ENCODE data around the gene LRIT2. TPM values are rescaled to one million over a fixed set of nuclear protein-coding genes. Genes with fewer than 3 reads are reported as not detected.

The LRIT2 gene
- total and polyA plus RNA-seq, 12 donors: not detected

DNA sequence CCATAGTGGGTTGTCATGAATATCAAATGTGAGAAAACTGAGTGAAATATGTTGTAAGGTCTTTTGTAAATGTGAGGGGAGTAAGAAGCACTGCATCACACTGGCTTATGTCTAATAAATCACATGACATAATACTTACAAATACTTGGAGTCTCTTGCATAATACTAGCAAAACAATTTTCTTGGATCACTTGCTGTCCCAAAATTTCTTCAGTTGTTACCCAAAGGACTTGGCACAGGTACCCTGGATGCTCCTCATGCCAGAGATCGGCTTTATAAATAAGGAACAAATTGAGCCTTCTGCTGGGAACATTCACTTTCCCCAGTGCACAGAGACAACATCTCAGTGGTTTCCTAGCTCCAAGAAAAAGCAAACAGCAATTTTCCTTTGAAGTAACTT is 5.0 kb upstream of the LRIT2 start:
- peak in 1 of 8 donors; percentile 20 for ATAC-seq
- no peak overlapping the region for H3K4me3 ChIP-seq
- 78 to 97% methylated on average over 1 of the region's 1 CpG for WGBS, 2 donors

DNA sequence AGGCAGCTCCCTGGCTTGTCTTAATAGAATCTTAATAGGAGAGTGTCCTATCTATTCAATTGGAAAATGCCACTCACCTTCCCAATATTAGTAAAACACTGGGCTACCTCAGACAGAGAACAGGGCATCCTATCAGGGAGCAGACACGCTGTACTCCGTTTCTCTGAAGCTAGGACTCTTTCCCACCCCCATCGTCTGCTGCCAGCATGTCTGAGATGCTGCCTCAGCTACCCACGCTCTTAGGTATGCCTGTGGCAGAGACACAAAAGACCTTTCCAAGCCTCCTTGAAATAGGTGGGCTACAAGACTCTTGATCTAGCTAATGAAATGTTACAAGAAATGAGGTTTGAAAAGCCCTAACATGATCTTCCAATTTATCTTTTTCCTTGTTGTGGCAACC is 2.5 kb upstream of the LRIT2 start:
- H3K4me1 ChIP-seq: no peaks in the 10 kb centered on the region
- intact Hi-C loops (cut with DNase I): no loop called here
- H3K4me3 ChIP-seq: no peak overlapping the region
- H3K27me3 ChIP-seq: peaks cover 0 to 22% (median 7%) of the 10 kb centered on the region in 7 donors
- ATAC-seq (no peak), DNase-seq (no peak)
- H3K27ac ChIP-seq: no peak overlapping the region
- 60 to 66% methylated on average over 4 of the region's 4 CpGs for whole genome bisulfite sequencing, 2 donors
- H3K9me3 ChIP-seq: no peaks in the 10 kb centered on the region
- no peaks in the 10 kb centered on the region for H3K36me3 ChIP-seq
- TF ChIP-seq, protein P1, sequence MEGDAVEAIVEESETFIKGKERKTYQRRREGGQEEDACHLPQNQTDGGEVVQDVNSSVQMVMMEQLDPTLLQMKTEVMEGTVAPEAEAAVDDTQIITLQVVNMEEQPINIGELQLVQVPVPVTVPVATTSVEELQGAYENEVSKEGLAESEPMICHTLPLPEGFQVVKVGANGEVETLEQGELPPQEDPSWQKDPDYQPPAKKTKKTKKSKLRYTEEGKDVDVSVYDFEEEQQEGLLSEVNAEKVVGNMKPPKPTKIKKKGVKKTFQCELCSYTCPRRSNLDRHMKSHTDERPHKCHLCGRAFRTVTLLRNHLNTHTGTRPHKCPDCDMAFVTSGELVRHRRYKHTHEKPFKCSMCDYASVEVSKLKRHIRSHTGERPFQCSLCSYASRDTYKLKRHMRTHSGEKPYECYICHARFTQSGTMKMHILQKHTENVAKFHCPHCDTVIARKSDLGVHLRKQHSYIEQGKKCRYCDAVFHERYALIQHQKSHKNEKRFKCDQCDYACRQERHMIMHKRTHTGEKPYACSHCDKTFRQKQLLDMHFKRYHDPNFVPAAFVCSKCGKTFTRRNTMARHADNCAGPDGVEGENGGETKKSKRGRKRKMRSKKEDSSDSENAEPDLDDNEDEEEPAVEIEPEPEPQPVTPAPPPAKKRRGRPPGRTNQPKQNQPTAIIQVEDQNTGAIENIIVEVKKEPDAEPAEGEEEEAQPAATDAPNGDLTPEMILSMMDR (IDR thresholded peaks at IDR 0.05): no peak

More for the DNA sequence above, 5.0 kb upstream of the LRIT2 start:
- intact Hi-C loops (cut with DNase I): no loop called here
- TF ChIP-seq, protein P1 (IDR thresholded peaks at IDR 0.05): no peak
- Histone ChIP-seq H3K27me3 (peaks cover 0 to 18% (median 5%) of the 10 kb centered on the region in 7 donors), H3K27ac (no peak overlapping the region), H3K9me3 (no peaks in the 10 kb centered on the region), H3K36me3 (no peaks in the 10 kb centered on the region), H3K4me1 (no peaks in the 10 kb centered on the region)
- no peak for DNase-seq

DNA sequence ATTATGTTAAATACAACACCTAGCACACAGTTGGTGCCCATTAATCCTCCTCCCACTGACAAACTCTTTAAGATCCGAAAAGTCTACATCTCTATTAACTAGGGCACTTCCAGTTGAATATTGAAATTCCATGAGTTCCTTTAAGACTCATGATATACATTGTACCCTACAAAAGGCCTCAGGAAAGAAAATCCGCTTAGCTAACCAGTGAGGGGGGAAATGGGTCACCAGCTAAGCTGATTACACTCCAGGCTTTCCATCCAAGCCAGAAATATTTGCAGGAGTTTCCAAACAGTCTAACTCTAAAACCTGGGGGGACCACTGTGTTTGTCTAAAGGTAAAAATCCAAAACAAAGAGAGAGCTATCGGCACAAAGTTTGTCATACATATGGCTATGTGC is 1.3 kb upstream of the LRIT2 start:
- H3K9me3 ChIP-seq: no peaks in the 10 kb centered on the region
- intact Hi-C loops (cut with DNase I): no loop called here
- no peak overlapping the region for H3K27ac ChIP-seq
- no peaks in the 10 kb centered on the region for H3K36me3 ChIP-seq
- ATAC-seq (no peak), DNase-seq (no peak)
- WGBS, 2 donors: 75 to 77% methylated on average over 3 of the region's 3 CpGs
- peaks cover 0 to 30% (median 6%) of the 10 kb centered on the region in 7 donors for H3K27me3 ChIP-seq
- TF ChIP-seq, protein P1 (IDR thresholded peaks at IDR 0.05): no peak
- no peak overlapping the region for H3K4me3 ChIP-seq
- no peaks in the 10 kb centered on the region for H3K4me1 ChIP-seq

DNA sequence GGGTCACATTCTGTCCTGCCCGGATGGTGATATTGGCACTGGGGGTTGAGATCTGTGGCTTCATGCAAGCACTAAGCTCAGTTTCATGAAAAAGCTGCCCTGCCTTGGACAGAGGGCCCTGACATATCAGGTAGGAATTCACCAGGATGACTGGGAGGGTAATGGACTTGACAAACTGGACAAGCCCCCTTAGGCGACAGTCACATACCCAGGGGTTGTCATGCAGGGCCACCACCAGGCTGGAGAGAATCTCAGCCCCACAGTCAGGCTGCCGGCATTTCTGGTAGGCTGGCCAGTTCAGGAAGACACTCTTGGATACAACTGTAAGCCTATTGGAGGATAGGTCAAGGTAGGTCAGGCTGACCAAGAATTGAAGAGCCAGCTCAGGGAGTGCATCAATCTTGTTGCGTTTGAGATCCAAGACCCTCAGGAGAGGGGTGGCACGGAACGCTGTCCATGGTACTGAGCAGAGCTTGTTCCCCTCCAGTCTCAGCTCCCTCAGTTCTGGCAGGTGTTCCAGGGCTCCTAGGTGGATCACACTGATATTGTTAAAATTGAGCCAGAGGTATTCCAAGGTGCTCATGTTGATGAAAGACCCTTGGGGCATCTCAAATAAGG is 824 bp downstream of the LRIT2 start:
- TF ChIP-seq, protein P1 (IDR thresholded peaks at IDR 0.05): no peak
- DNase-seq (no peak), ATAC-seq (no peak)
- intact Hi-C loops (cut with DNase I): no loop called here
- peaks cover 0 to 4% (median 0%) of the 10 kb centered on the region in 11 donors for H3K9me3 ChIP-seq
- no peak overlapping the region for H3K4me3 ChIP-seq
- WGBS, 2 donors: 46 to 52% methylated on average over 6 of the region's 6 CpGs
- H3K27ac ChIP-seq: no peak overlapping the region
- no peaks in the 10 kb centered on the region for H3K36me3 ChIP-seq
- H3K4me1 ChIP-seq: no peaks in the 10 kb centered on the region
- peaks cover 0 to 23% (median 6%) of the 10 kb centered on the region in 7 donors for H3K27me3 ChIP-seq
